GM12875 (cell line): ENCODE results near the gene SASH1.

Experiments
- H3K4me3 ChIP-seq: one replicate; pipeline ENCODE4 v1.5.1; 2011; ENCODE audit warnings: low read depth, low read length, control low read depth
- TF ChIP-seq, protein P1 (sequence below): IDR thresholded peaks from 2 replicates; pipeline ENCODE4 v1.5.1; 2011; ENCODE audit warnings: low read depth, mild to moderate bottlenecking, control low read depth, inconsistent platforms, low read length, moderate library complexity, borderline replicate concordance; ENCODE audit not compliant: insufficient read depth

SASH1 gene

DNA sequence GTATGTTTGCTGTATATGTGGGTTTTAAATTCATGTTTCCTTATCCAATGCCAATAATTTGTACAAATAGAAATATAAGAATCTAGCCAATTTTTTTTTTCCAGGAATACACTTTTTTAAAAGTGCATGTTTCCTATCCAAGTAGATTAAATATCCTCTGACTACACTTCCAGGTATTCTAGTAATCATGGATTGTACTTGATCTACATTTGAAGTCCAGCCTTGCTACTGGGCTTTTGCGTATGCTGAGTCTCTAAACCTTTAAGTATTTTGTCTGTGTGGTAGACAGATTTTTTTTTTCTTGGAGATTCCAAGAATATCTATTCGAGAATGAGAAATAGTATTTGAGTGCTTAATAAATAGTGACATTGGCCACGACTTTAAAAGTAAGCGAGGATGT is 188.3 kb downstream of the SASH1 start:
- no peak overlapping the region for H3K4me3 ChIP-seq
- TF ChIP-seq, protein P1, sequence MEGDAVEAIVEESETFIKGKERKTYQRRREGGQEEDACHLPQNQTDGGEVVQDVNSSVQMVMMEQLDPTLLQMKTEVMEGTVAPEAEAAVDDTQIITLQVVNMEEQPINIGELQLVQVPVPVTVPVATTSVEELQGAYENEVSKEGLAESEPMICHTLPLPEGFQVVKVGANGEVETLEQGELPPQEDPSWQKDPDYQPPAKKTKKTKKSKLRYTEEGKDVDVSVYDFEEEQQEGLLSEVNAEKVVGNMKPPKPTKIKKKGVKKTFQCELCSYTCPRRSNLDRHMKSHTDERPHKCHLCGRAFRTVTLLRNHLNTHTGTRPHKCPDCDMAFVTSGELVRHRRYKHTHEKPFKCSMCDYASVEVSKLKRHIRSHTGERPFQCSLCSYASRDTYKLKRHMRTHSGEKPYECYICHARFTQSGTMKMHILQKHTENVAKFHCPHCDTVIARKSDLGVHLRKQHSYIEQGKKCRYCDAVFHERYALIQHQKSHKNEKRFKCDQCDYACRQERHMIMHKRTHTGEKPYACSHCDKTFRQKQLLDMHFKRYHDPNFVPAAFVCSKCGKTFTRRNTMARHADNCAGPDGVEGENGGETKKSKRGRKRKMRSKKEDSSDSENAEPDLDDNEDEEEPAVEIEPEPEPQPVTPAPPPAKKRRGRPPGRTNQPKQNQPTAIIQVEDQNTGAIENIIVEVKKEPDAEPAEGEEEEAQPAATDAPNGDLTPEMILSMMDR = no peak

DNA sequence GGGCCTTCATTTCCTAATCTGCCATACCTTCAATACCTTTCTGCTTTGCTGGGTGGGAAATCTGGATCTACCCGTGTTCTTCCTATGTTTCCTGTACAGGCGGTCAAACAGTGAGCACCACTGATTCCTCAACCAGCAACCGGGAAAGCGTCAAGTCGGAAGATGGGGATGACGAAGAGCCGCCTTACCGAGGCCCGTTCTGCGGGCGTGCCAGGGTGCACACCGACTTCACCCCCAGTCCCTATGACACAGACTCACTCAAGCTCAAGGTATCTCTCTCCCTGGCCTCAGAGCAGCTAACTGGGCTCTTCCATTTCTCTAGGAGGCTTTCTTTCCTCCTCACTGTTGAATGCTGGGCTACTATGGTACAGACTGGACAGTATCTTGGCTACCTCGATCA is 190.1 kb downstream of the SASH1 start:
- no peak overlapping the region for H3K4me3 ChIP-seq
- TF ChIP-seq, protein P1 = no peak

DNA sequence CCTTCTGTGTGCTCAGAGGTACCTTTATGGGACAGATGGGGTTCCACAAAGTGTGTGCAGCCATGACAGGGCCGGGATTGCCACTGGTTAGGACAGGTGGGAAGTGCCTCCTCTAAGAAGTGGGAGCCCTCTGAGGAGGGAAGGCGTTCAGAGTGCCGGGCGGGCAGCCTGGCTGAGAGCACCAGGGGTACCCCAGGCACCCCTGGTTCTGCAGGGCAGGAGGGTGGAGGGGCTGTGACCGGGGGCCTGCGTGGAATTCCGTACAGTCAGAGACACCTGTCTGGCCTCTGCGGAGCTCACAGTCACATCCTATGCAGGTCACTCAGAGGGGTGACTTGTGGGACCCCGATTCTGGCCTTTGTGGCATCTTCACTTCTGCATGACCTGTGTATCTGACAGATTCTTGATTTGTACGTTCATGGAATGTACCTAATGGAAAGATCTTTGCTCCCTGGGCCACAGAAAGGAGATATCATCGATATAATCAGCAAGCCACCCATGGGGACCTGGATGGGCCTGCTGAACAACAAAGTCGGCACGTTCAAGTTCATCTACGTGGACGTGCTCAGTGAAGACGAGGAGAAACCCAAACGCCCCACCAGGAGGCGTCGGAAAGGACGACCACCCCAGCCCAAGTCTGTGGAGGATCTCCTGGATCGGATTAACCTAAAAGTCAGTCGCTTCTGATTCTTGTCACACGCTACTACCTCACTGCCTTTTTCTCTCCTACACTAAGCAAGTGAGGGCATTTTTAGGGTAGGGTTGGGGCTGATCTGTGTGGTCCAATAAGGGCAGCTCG is 190.9 kb downstream of the SASH1 start:
- no peak overlapping the region for H3K4me3 ChIP-seq
- TF ChIP-seq, protein P1 = no peak

DNA sequence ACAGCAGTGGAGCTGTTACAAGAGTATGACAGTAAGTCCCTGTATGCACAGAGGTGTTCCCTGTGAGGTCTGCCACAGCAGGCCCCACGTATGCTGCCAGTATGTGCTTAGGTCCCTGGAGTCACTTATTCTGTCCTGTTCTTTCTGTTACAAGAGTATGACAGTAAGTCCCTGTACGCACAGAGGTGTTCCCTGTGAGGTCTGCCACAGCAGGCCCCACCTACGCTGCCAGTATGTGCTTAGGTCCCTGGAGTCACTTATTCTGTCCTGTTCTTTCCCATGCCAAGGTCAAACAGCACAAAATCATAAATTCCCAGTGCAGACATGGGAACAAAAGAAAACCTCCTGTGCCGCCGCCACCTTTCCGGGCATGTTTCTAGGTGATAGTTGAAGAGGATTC is 192.2 kb downstream of the SASH1 start:
- TF ChIP-seq, protein P1 = no peak

DNA sequence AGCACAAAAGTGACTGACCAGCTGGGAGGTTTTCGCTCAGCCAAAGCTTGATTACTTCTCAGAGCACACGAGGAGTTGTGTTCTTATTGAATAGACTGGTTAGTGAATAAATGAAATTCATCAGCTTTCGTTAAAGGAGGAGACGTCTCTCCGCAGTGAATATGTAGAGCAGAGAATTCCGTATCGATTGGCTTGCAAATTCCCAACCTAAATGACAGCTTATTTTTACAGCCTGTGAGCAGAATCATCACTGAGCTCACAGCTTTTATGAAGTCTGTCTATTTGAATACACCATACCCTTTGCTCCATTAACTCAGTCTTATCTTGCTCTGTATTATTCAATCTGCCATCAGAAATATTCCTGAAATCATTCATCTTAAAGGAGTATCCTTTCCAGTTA is 192.7 kb downstream of the SASH1 start:
- TF ChIP-seq, protein P1 = no peak
- H3K4me3 ChIP-seq = no peak overlapping the region

More for the DNA sequence above, 192.2 kb downstream of the SASH1 start:
- no peak overlapping the region for H3K4me3 ChIP-seq

DNA sequence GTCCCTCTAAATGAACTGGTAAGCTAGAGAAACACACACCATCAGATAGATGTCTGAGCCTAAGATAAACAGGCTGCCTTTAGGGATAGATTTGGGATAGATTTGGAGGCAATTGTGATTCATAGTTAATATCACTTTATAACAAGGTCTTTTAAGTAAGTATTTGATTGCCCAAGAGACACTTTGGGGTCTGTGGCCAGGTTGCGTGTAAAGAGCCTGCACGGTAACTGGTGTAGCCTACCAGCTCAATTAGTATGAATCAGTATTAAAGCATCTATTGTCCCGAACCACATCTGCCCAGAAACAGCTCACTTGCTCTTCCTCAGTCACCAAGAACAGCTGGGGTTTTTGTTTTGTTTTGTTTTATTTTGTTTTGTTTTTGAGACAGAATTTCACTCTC is 193.3 kb downstream of the SASH1 start:
- TF ChIP-seq, protein P1 = no peak
- no peak overlapping the region for H3K4me3 ChIP-seq
